ENCODE results near the gene PPTC7. TPM values are rescaled to one million over a fixed set of nuclear protein-coding genes. Genes with fewer than 3 reads are reported as not detected.

PPTC7 gene
- total and polyA plus RNA-seq, 2 of the 13 experiments (the other 11 are each of a cell fraction or from before 2014, with no cell fraction given) = 4.8 to 12.3 TPM

DNA sequence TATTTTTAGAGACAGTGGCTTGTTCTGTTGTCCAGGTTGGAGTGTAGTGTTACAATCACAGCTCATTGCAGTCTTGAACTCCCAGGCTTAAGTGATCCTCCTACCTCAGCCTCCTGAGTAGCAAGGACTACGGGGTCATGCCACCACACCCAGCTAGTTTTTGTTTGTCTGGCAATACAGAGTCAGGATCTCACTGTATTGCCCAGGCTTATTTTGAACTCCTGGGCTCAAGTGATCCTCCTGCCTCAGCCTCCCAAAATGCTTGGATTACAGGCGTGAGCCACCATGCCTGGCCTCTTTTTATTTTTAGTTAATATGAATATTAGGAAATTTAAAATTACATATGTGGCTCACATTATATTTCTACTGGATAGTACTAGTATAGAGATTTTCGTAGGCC is 28.9 kb downstream of the PPTC7 start:
- no peak for FAIRE-seq
- Histone ChIP-seq H3K36me3 (replicated peaks in 1 of 2; ENCODE audit: control insufficient read depth in 1 of 2, insufficient read depth in 2 of 2, low read length in 2 of 2) (peaks cover 4 to 15% of the 10 kb centered on the region in 2 experiments), H3K4me2 (ENCODE audit: low read depth, low read length) (no peak overlapping the region), H3K79me2 (ENCODE audit: insufficient read depth, low read length) (peaks cover 54% of the 10 kb centered on the region), H3K27ac (ENCODE audit: extremely low read length, insufficient read depth, low read length) (no peak overlapping the region), H3K9me3 (ENCODE audit: low read length) (no peaks in the 10 kb centered on the region), H3K9ac (ENCODE audit: insufficient read depth, low read depth, low read length) (no peak overlapping the region), H3K27me3 (ENCODE audit: control insufficient read depth in 1 of 2, insufficient read depth in 2 of 2, low read length in 2 of 2) (no peaks in the 10 kb centered on the region), H3K4me1 (ENCODE audit: insufficient read depth, low read length) (peaks cover 9% of the 10 kb centered on the region; the same call in 1 of the 2 replicates), H2AFZ (ENCODE audit: low read length) (no peak overlapping the region), H3K4me3 (replicated peaks in 1 of 3; ENCODE audit: insufficient read depth in 1 of 3, low read depth in 2 of 3, low read length in 3 of 3) (no peak overlapping the region), H4K20me1 (ENCODE audit: insufficient read depth, low read length) (0 out of 2 replicates have a peak, but pooled peaks cover 8% of the 10 kb centered on the region)
- ATAC-seq = no peak
- CTCF ChIA-PET (ENCODE audit: low intra/inter-chr PET ratio, low total read pairs) = interaction anchor here (5.3 kb wide), 1 partner anchor 47 kb away, joined by 171 read pairs; no protein-coding TSS in a partner anchor
- POLR2A ChIA-PET = no interaction called here
- no peak for DNase-seq (ENCODE audit: low spot score)
- BruUV-seq (replicated peaks) = no TSS peak
- no peak for TF ChIP-seq ZBTB1 (CRISPR knock-in tag; IDR thresholded peaks at IDR 0.05; ENCODE audit: borderline replicate concordance)
- no peak for TF ChIP-seq ZNF20 (CRISPR knock-in tag; IDR thresholded peaks at IDR 0.05)
- no peak for TF ChIP-seq HDAC2 (CRISPR knock-in tag; IDR thresholded peaks at IDR 0.05)
- TF ChIP-seq HOXA7 (CRISPR knock-in tag; IDR thresholded peaks at IDR 0.05) = no peak
- in situ Hi-C loops (cut with HindIII; ENCODE audit: extremely low pct_ligation_motif_present, low pct_unique_long_range_greater_than_20kb) (no loop called here), intact Hi-C loops (cut with micrococcal nuclease; ENCODE audit: unreplicated experiment) (no loop called here)
- WGBS (ENCODE audit: low lambda C conversion rate) = 97% methylated on average over 3 of the region's 3 CpGs

DNA sequence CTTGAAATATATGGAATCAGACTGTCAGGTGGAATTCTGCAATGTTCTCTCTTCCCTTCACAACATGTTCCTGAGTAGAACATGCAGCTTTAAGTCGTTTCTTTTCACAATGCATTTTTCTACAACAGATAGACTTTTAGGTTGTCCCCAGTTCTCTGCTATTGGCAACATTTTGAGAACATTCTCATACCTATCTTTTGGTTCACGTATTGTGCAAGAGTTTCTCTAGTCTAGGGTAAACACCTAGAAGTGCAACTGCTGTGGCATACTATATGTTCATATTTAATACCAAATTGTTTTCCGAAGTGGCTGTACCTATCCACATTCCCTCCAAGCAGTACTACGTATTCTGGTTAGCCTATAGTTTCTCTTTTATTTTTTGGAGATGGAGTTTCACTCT is 32.1 kb downstream of the PPTC7 start:
- H3K9ac ChIP-seq (ENCODE audit: insufficient read depth, low read depth, low read length) = no peak overlapping the region
- no peak overlapping the region for H3K27ac ChIP-seq (ENCODE audit: extremely low read length, insufficient read depth, low read length)
- WGBS (ENCODE audit: low lambda C conversion rate) = 96% methylated on average over 4 of the region's 4 CpGs
- H3K79me2 ChIP-seq (ENCODE audit: insufficient read depth, low read length) = peaks cover 26% of the 10 kb centered on the region
- peaks cover 7 to 31% of the 10 kb centered on the region in 2 experiments for H3K36me3 ChIP-seq (replicated peaks in 1 of 2; ENCODE audit: control insufficient read depth in 1 of 2, insufficient read depth in 2 of 2, low read length in 2 of 2)
- no peaks in the 10 kb centered on the region for H3K27me3 ChIP-seq (ENCODE audit: control insufficient read depth in 1 of 2, insufficient read depth in 2 of 2, low read length in 2 of 2)
- POLR2A ChIA-PET = no interaction called here
- CTCF ChIA-PET (ENCODE audit: low intra/inter-chr PET ratio, low total read pairs) = interaction anchor here (5.3 kb wide), 1 partner anchor 50 kb away, joined by 171 read pairs; no protein-coding TSS in a partner anchor
- no peak for FAIRE-seq
- in situ Hi-C loops (cut with HindIII; ENCODE audit: extremely low pct_ligation_motif_present, low pct_unique_long_range_greater_than_20kb) (no loop called here), intact Hi-C loops (cut with micrococcal nuclease; ENCODE audit: unreplicated experiment) (no loop called here)
- H4K20me1 ChIP-seq (ENCODE audit: insufficient read depth, low read length) = 0 out of 2 replicates have a peak, but pooled peaks cover 8% of the 10 kb centered on the region
- no TSS peak for BruUV-seq (replicated peaks)
- H3K4me2 ChIP-seq (ENCODE audit: low read depth, low read length) = no peak overlapping the region
- H3K4me1 ChIP-seq (ENCODE audit: insufficient read depth, low read length) = no peaks in the 10 kb centered on the region
- no peaks in the 10 kb centered on the region for H3K9me3 ChIP-seq (ENCODE audit: low read length)
- no peak for DNase-seq (ENCODE audit: low spot score)
- no peak overlapping the region for H2AFZ ChIP-seq (ENCODE audit: low read length)
- no peak for ATAC-seq
- TF ChIP-seq ISL2 (CRISPR knock-in tag; IDR thresholded peaks at IDR 0.05) (no peak), CEBPB (IDR thresholded peaks at IDR 0.05; ENCODE audit: borderline replicate concordance, low read depth, low read length) (peak; percentile 52)
- no peak overlapping the region for H3K4me3 ChIP-seq (replicated peaks in 1 of 3; ENCODE audit: insufficient read depth in 1 of 3, low read depth in 2 of 3, low read length in 3 of 3)
